A673 (cell line): ENCODE data around the gene RAPGEF5. TPM values are rescaled to one million over a fixed set of nuclear protein-coding genes. Genes with fewer than 3 reads are reported as not detected.

ENCODE experiments used
- BruUV-seq: library from RNA; stranded (reverse); fragments of 400-500 nt; replicated peaks from 2 replicates; lab custom pipeline; 2021; lab: Mats Ljungman, UMichigan
- CTCF ChIA-PET: fragments of 300-600 bp; sonication (Branson Sonifier 250); formaldehyde crosslinking; loops from one replicate; lab custom pipeline; 2022; ENCODE audit warnings: antibody characterized with exemption; lab: Charles Lee
- POLR2A ChIA-PET: fragments of 300-600 bp; sonication (Branson Sonifier 250); formaldehyde crosslinking; loops from one replicate; lab custom pipeline; 2022; ENCODE audit warnings: antibody characterized with exemption; ENCODE audit not compliant: low non-redundant PET; lab: Charles Lee
- DNase-seq: peaks from one replicate; pipeline ENCODE4 v3.0.0-alpha.2; 2015; ENCODE audit warnings: low spot score
- H3K27ac ChIP-seq: fragments of 200-600 bp; sonication (generic); 2 replicates; pipeline ENCODE4 v1.5.1; 2016; ENCODE audit warnings: mixed run types, low read depth, mild to moderate bottlenecking, mixed read lengths, antibody characterized with exemption, low read length; ENCODE audit not compliant: poor library complexity, severe bottlenecking
- H3K27me3 ChIP-seq: fragments of 200-600 bp; sonication (generic); replicated peaks from 2 replicates; pipeline ENCODE4 v1.6.1; 2017; ENCODE audit warnings: mixed run types, low read depth, mild to moderate bottlenecking, mixed read lengths, antibody characterized with exemption, low read length; ENCODE audit not compliant: insufficient read depth, poor library complexity
- H3K36me3 ChIP-seq: fragments of 200-600 bp; sonication (generic); 2 replicates; pipeline ENCODE4 v1.6.1; 2016; ENCODE audit warnings: mixed run types, mild to moderate bottlenecking, mixed read lengths, antibody characterized with exemption, low read length; ENCODE audit not compliant: insufficient read depth, poor library complexity, severe bottlenecking
- H3K4me1 ChIP-seq: fragments of 200-600 bp; sonication (generic); 2 replicates; pipeline ENCODE4 v1.6.1; 2017; ENCODE audit warnings: mixed run types, mild to moderate bottlenecking, mixed read lengths, antibody characterized with exemption, low read length; ENCODE audit not compliant: insufficient read depth, poor library complexity, severe bottlenecking
- H3K4me3 ChIP-seq: fragments of 200-600 bp; sonication (generic); 2 replicates; pipeline ENCODE4 v1.5.1; 2016; ENCODE audit warnings: low read depth, mixed run types, mild to moderate bottlenecking, mixed read lengths, low read length; ENCODE audit not compliant: poor library complexity, severe bottlenecking
- H3K9me3 ChIP-seq: fragments of 200-600 bp; sonication (generic); 2 replicates; pipeline ENCODE4 v1.6.1; 2016; ENCODE audit warnings: mixed run types, low read depth, mild to moderate bottlenecking, mixed read lengths, antibody characterized with exemption, low read length; ENCODE audit not compliant: poor library complexity, severe bottlenecking
- CTCF ChIP-seq: fragments of 300-800, 200-600 bp; sonication (generic); conservative IDR thresholded peaks from 2 replicates; pipeline ENCODE4 v1.5.1; 2017; ENCODE audit warnings: low read depth, mild to moderate bottlenecking, antibody characterized with exemption, low read length, moderate library complexity, mixed read lengths
- EZH2 ChIP-seq: fragments of 200-600 bp; sonication (generic); IDR thresholded peaks from 2 replicates; pipeline ENCODE4 v1.6.1; 2017; ENCODE audit warnings: borderline replicate concordance, low read depth, mild to moderate bottlenecking, mixed read lengths, antibody characterized with exemption, low read length; ENCODE audit not compliant: poor library complexity, severe bottlenecking
- intact Hi-C: fragments of 100-400 bp; cut with micrococcal nuclease; formaldehyde crosslinking; loops from one replicate; pipeline ENCODE4 v1.10.0; 2022; ENCODE audit not compliant: unreplicated experiment
- total RNA-seq: library from RNA; stranded (reverse); gene quantifications from 2 replicates; pipeline ENCODE4 v1.2.3, GENCODE V29; 2021

RAPGEF5 gene
- total RNA-seq, 1 experiment from 2014 or later = 10.7 TPM

- H3K27me3 ChIP-seq = no peaks in the 10 kb centered on the region
- H3K4me3 ChIP-seq = no peak overlapping the region
- POLR2A ChIA-PET = no interaction called here
- intact Hi-C loops = no loop called here
- H3K4me1 ChIP-seq = no peaks in the 10 kb centered on the region
- TF ChIP-seq EZH2 = no peak
- TF ChIP-seq CTCF = no peak
- DNase-seq = no peak
- H3K27ac ChIP-seq = no peak overlapping the region
- no peaks in the 10 kb centered on the region for H3K9me3 ChIP-seq
- no TSS peak for BruUV-seq
- CTCF ChIA-PET = no interaction called here
- H3K36me3 ChIP-seq = no peaks in the 10 kb centered on the region
These were observed 125.1 kb downstream of the RAPGEF5 start for GRCh38 chr7:22231806-22232205.

- no peaks in the 10 kb centered on the region for H3K9me3 ChIP-seq
- CTCF ChIA-PET = no interaction called here
- no peaks in the 10 kb centered on the region for H3K27me3 ChIP-seq
- no peaks in the 10 kb centered on the region for H3K36me3 ChIP-seq
- POLR2A ChIA-PET = no interaction called here
- BruUV-seq = no TSS peak
- intact Hi-C loops = no loop called here
- H3K4me1 ChIP-seq = no peaks in the 10 kb centered on the region
- no peak overlapping the region for H3K4me3 ChIP-seq
- H3K27ac ChIP-seq = no peak overlapping the region
- TF ChIP-seq EZH2 = no peak
- DNase-seq = no peak
These were observed 125.8 kb downstream of the RAPGEF5 start for GRCh38 chr7:22231141-22231540.

GRCh38 chr7:22230238-22230637, 126.7 kb downstream of the RAPGEF5 start:
- Histone ChIP-seq H3K27me3 (no peaks in the 10 kb centered on the region), H3K4me1 (no peaks in the 10 kb centered on the region), H3K4me3 (no peak overlapping the region), H3K27ac (no peak overlapping the region), H3K36me3 (no peaks in the 10 kb centered on the region), H3K9me3 (no peaks in the 10 kb centered on the region)
- POLR2A ChIA-PET = no interaction called here
- CTCF ChIA-PET = no interaction called here
- intact Hi-C loops = no loop called here
- TF ChIP-seq EZH2 (no peak), CTCF (no peak)
- BruUV-seq = no TSS peak
- DNase-seq = no peak

DNA sequence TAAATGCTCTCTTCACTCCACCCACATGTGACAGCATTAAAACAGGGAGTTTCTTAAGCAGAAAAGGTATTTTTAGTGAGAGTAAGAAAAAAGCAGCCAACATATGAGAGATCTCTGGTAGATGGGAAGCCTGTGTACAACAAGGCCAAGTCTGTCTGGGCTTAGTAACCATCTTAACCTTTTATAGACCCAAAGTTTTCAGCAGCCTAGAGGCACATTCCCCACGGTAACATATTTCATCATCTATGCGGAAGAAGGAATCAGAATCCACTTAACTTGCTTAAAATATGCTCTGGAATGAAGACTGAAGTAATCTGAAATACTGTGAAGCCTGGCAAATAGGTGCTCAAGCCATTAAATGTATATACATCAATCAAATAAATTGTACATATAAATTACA, 127.8 kb downstream of the RAPGEF5 start:
- Histone ChIP-seq H3K4me1 (no peaks in the 10 kb centered on the region), H3K9me3 (no peaks in the 10 kb centered on the region), H3K36me3 (no peaks in the 10 kb centered on the region), H3K27ac (no peak overlapping the region), H3K27me3 (no peaks in the 10 kb centered on the region), H3K4me3 (no peak overlapping the region)
- ChIA-PET CTCF (no interaction called here), POLR2A (no interaction called here)
- TF ChIP-seq CTCF = no peak
- no peak for TF ChIP-seq EZH2
- BruUV-seq = no TSS peak
- intact Hi-C loops = no loop called here
- no peak for DNase-seq
